KMS-11 (cell line): Measurements from ENCODE around the gene MEIOB.
A peak's percentile ranks its signal among the peaks of the same experiment; 100 is the strongest.

Experiments used
- H2AFZ ChIP-seq: fragments of 200-600 bp; sonication (generic); 2 replicates; pipeline ENCODE4 v1.6.1; 2016; ENCODE audit warnings: antibody characterized with exemption, mixed run types, low read depth
- H3K27ac ChIP-seq: fragments of 200-600 bp; sonication (generic); 2 replicates; pipeline ENCODE4 v1.6.1; 2016; ENCODE audit warnings: mild to moderate bottlenecking, mixed run types
- H3K27me3 ChIP-seq: fragments of 200-600 bp; sonication (generic); 2 replicates; pipeline ENCODE4 v1.6.1; 2017; ENCODE audit warnings: mild to moderate bottlenecking, low read depth, mixed run types, moderate library complexity; ENCODE audit not compliant: insufficient read depth
- H3K36me3 ChIP-seq: fragments of 200-600 bp; sonication (generic); 2 replicates; pipeline ENCODE4 v1.6.1; 2017; ENCODE audit warnings: mild to moderate bottlenecking, mixed run types; ENCODE audit not compliant: insufficient read depth
- H3K4me1 ChIP-seq: fragments of 200-600 bp; sonication (generic); 2 replicates; pipeline ENCODE4 v1.6.1; 2016; ENCODE audit warnings: mild to moderate bottlenecking, low read depth, mixed run types; ENCODE audit not compliant: poor library complexity, severe bottlenecking
- H3K4me2 ChIP-seq: fragments of 200-600 bp; sonication (generic); 2 replicates; pipeline ENCODE4 v1.7.0; 2016; ENCODE audit warnings: mild to moderate bottlenecking, mixed run types
- H3K4me3 ChIP-seq: fragments of 200-600 bp; sonication (generic); IDR thresholded peaks from 2 replicates; pipeline ENCODE4 v1.6.1; 2017; ENCODE audit warnings: low read depth, low read length, mixed read lengths; ENCODE audit not compliant: insufficient read depth
- H3K79me2 ChIP-seq: fragments of 200-600 bp; sonication (generic); 2 replicates; pipeline ENCODE4 v1.6.1; 2016; ENCODE audit warnings: low read depth, mixed run types; ENCODE audit not compliant: insufficient read depth
- H3K9ac ChIP-seq: fragments of 200-600 bp; sonication (generic); 2 replicates; pipeline ENCODE4 v1.6.1; 2016; ENCODE audit warnings: mild to moderate bottlenecking, mixed run types
- H4K20me1 ChIP-seq: fragments of 200-600 bp; sonication (generic); 2 replicates; pipeline ENCODE4 v1.6.1; 2016; ENCODE audit warnings: mild to moderate bottlenecking, mixed run types; ENCODE audit not compliant: insufficient read depth
- TF ChIP-seq, protein P1 (sequence below): fragments of 200-600 bp; sonication (generic); conservative IDR thresholded peaks from 2 replicates; pipeline ENCODE4 v1.6.1; 2017; ENCODE audit warnings: low read depth, mild to moderate bottlenecking, antibody characterized with exemption, low read length, moderate library complexity, mixed read lengths

MEIOB gene

DNA sequence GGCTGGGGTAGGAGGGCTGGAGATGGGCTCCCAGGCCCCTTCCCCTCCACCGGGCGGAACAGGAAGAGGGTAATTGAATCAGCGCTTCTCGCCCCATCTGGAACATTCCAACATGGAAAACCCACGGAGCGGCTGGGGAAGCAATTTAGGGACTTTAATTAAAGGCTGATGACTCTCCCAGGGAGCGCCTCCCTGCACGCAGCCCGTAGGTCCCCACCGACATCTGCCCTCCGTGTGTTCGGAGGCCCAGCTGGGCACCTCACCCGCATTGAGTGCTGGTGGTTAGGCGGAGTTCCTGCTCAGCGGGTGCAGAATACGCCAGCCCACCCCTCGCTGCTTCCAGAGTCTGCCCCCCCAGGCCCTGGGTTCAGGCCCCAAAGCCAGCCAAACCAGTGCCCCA is 36.2 kb upstream of the MEIOB start:
- peaks cover 5% of the 10 kb centered on the region for H3K4me1 ChIP-seq
- no peak overlapping the region for H3K4me3 ChIP-seq
- H3K36me3 ChIP-seq: no peaks in the 10 kb centered on the region
- TF ChIP-seq, protein P1, sequence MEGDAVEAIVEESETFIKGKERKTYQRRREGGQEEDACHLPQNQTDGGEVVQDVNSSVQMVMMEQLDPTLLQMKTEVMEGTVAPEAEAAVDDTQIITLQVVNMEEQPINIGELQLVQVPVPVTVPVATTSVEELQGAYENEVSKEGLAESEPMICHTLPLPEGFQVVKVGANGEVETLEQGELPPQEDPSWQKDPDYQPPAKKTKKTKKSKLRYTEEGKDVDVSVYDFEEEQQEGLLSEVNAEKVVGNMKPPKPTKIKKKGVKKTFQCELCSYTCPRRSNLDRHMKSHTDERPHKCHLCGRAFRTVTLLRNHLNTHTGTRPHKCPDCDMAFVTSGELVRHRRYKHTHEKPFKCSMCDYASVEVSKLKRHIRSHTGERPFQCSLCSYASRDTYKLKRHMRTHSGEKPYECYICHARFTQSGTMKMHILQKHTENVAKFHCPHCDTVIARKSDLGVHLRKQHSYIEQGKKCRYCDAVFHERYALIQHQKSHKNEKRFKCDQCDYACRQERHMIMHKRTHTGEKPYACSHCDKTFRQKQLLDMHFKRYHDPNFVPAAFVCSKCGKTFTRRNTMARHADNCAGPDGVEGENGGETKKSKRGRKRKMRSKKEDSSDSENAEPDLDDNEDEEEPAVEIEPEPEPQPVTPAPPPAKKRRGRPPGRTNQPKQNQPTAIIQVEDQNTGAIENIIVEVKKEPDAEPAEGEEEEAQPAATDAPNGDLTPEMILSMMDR: no peak
- no peaks in the 10 kb centered on the region for H4K20me1 ChIP-seq
- H3K9ac ChIP-seq: no peak overlapping the region
- H3K79me2 ChIP-seq: no peaks in the 10 kb centered on the region
- H3K27ac ChIP-seq: no peak overlapping the region
- no peak overlapping the region for H2AFZ ChIP-seq
- H3K4me2 ChIP-seq: no peak overlapping the region
- peaks cover 74% of the 10 kb centered on the region for H3K27me3 ChIP-seq

DNA sequence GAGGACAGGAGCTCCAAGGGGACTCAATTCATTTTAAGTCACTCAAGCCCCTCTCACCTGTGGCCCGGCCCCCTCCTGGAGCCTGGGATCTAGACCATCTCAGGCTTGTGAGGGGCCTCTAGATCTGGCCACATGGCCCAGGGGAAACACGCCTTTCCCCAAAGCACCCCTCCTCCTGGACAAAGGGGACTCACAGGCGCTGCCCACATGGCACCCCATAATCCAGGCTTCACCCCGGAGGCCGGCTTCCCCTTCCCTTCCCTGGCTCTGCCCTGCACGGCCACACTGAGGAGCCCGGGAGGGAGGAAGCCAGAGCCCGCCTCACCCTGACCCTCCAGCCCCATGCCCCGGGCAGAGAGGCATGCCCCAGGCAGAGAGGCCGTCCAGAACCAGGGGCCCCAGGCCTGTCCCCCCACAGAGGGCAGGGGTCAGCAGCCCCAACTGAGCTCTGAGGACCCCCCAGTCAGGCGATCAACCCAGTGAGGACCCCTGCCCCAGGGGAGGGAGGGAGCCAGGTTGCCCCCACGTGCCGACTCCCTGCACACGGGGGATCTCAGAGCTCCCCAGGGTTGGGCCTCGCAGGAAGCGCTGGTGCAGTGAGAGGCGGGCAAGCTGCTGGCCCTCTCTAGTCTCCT is 35.4 kb upstream of the MEIOB start:
- H3K4me2 ChIP-seq: no peak overlapping the region
- H3K4me1 ChIP-seq: peaks cover 5% of the 10 kb centered on the region
- H3K27ac ChIP-seq: no peak overlapping the region
- no peaks in the 10 kb centered on the region for H3K36me3 ChIP-seq
- H3K79me2 ChIP-seq: no peaks in the 10 kb centered on the region
- H4K20me1 ChIP-seq: no peaks in the 10 kb centered on the region
- no peak overlapping the region for H3K4me3 ChIP-seq
- no peak overlapping the region for H3K9ac ChIP-seq
- H3K27me3 ChIP-seq: peaks cover 76% of the 10 kb centered on the region
- 0 out of 2 replicates have a peak overlapping the region, but pooled peaks have one; percentile 1 for H2AFZ ChIP-seq
- TF ChIP-seq, protein P1: no peak

DNA sequence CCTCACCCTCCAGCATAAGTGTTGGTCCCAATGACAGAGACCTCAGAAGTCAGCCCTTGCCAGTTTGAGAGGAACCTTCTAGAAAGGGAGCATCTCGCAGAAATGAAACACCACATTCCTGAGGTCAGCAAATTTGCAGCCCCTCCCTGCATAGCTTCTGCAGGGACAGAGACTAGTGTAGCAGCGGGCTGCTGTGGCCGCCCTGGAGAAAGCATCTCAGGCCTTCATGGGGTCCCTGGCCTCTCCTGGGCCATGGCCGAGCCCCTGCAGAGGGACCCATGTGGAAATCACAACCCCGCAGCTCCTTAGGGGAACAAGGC is 34.8 kb upstream of the MEIOB start:
- Histone ChIP-seq H3K79me2 (no peaks in the 10 kb centered on the region), H3K27me3 (peaks cover 73% of the 10 kb centered on the region), H3K36me3 (no peaks in the 10 kb centered on the region), H3K9ac (no peak overlapping the region), H2AFZ (0 out of 2 replicates have a peak overlapping the region, but pooled peaks have one; percentile 1), H4K20me1 (no peaks in the 10 kb centered on the region), H3K4me3 (no peak overlapping the region), H3K4me1 (peaks cover 5% of the 10 kb centered on the region), H3K4me2 (no peak overlapping the region), H3K27ac (no peak overlapping the region)
- TF ChIP-seq, protein P1: no peak

DNA sequence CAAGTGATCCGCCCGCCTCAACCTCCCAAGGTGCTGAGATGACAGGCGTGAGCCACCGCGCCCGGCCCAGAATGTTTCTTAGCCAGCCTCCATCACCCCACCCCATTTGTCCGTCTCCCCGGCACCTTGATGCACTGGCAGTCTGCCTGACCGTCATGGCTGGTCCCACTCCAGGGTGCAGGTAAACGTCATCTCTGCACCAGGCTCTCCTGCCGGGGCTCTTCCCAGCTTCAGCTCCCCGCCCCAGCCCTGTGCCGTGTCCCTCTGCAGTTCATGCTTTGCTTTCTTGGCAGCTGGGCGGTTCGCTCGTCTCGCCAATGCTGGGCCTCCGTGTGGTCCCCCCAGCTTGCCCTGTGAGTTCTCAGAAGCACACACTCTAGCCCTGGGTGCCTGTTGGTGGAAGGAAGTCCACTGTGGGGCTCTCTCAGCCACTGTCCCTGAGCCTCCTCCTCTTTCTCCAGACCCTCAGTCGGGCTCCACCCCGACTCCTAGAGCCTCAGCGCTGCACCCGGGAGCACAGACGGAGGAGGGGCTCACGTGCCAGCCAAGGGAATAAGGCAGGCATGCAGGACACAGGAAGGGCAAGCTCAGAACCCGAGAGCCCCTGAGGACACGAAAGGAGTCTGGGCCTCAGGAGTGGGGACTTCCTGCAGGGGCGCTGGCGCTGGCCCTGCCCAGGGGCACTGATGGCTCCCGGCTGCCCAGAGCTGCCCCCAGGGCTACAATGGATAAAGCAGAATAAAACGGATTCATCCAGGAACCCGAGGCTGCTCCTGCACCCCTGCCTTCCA is 34.3 kb upstream of the MEIOB start:
- H3K27ac ChIP-seq: no peak overlapping the region
- no peaks in the 10 kb centered on the region for H3K79me2 ChIP-seq
- H3K4me2 ChIP-seq: no peak overlapping the region
- H3K27me3 ChIP-seq: peaks cover 77% of the 10 kb centered on the region
- peaks cover 5% of the 10 kb centered on the region for H3K4me1 ChIP-seq
- no peaks in the 10 kb centered on the region for H4K20me1 ChIP-seq
- H3K9ac ChIP-seq: no peak overlapping the region
- no peaks in the 10 kb centered on the region for H3K36me3 ChIP-seq
- H3K4me3 ChIP-seq: no peak overlapping the region
- TF ChIP-seq, protein P1: no peak
- H2AFZ ChIP-seq: 0 out of 2 replicates have a peak overlapping the region, but pooled peaks have one; percentile 1
